ENCODE results near the gene DYNLT3.

Gene DYNLT3

DNA sequence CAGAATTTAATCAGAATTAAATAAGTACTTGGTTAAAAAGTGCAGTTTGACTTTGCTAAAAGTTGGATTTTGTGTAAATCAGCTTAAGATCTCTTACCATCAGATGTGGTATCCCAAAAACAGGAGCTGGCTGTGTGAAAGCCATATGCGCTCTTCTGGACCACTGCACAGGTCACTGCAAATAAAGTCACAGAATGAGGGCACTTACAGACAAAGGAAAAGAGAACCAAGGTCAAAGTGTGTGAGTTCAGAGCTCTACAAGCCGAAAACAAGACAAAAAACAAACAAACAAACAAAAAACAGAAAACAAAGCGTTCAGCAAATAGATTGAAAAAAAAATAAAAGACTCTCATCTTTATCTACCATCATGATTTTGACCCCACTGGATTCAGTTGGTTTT is 6.4 kb downstream of the DYNLT3 start:
- no peak for FAIRE-seq

DNA sequence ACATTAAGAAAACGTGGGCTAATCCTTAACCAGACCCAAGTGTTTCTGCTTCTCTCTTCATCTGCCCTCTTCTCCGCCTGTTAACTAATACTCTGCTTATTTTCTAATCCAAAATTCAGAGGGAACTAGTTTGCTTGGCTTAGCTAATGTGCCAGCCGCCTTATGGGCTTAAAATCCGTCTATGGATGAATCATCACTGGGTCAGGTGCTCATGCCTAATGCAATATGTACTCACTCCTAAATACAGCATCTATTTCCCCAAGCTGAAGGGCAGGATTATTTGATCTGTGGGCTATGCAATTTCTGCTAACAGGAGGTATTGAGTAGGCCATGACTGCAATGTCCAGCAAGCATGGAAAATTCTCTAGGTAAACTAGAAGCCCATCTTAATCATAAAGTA is 12.4 kb downstream of the DYNLT3 start:
- FAIRE-seq, result no peak

DNA sequence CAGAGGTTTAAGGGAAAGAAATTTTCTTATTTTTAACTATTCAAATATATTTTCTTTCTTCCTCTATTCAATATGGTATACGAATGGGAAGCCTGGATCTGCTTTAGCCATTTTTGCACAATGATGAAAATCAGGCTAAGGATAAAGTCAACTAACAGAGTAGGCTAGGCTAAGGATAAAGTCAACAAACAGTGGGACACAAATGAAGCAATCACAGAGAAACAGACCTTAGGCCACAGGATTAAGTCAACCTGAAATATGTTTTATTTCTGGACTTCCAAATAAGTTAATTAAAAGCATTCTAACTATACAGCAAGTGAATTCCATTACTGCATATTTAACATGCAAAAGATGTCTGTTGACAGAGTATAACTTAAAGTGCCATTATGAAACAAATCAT is 17.0 kb downstream of the DYNLT3 start:
- no peak for FAIRE-seq

DNA sequence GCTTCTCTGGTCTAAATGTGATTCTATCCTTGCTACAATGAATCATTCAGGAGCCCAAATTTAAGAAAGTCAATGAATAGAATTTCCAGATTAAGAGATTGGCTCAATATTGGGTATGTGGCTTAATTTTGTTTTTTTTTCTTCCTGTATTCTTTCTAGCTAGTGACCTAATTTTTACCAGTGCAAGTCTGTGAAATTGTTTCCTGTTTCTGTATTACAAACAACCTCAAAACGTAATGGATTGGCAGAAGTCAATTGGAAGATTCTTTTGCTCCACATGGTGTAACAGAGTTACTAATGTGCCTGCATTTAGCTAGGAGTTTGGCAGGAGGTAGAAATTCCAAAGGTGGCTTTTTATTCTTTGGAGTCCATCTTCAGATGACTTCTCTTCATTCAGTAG is 17.6 kb downstream of the DYNLT3 start:
- FAIRE-seq, result no peak

DNA sequence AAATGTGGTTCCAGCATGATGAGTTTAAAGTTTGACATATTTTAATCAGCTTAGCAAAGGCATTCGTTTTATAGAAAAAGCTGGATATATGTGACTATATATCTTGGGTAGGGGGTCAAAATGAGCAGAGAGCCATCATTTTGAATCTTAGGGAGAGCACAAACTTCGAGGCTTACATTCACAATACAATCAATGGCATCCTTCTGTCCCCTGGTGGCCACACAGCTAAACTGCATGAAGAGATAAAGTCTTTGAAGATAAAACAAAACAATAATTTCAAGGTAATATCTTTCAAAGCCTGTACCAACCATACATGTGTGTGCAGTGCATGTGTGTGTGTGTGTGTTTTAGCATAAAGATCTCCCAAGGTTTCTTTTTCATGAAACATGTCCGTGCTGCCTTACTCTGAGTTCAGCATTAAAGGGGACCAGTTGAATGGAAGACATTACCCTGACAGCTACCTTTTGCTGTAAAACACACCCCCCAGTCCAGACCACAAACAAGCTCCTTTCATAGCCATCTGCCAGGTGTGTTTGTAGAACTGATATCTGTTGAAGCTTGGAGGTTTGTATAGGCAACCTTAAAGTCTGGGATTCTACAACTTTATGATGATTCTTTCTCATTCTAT is 22.0 kb downstream of the DYNLT3 start:
- no peak for FAIRE-seq

DNA sequence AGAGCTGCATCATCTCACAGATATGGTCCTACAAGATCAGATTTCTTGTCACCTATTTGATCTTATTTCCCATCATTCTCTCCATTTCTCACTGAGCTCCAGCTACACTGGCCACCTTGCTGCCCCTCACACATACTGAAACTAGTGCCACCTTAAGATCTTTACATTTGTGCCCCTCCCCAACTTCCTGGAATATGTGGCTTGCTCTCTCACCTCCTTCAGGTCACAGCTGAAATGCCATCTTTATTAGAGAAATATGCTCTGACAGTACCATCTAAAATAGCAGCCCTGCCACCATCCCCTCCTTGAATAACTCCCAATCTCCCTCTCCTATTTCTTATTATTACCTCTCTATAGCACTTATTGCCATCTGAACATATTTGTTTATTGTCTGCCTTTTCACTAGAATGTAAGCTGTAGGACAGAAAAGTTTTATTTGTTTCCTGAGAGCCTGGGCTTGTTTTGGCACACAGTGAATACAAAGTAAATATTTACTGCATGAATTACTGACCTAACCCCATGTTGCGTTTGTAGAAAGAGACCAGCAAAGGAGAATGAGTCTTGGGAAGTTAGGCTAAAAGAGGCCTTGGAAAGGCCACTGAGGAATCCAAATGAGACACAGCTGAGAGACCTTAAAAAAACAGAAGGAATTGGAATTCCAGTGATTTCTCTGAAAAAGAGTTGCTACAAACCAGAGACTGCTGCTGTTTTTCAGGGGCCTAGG is 22.7 kb downstream of the DYNLT3 start:
- no peak for FAIRE-seq

DNA sequence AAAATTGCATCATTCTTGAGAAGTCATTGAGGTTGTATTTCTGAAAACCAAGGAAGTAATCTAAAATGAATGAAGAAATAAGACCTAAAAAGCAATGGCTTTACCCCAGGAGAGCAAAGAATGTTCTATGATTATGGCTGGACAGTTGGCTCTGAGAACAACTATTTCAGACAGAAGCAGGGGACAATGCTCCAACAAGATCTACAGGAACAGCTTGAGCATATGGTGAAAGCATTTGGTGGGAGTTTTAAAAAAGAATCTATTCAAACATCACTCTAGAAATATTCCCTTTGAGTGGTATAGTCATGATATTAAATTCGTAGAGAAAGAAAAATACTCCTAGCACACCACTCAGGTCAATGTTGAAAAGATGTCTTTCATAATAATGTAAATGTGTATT is 26.7 kb downstream of the DYNLT3 start:
- FAIRE-seq, result no peak

DNA sequence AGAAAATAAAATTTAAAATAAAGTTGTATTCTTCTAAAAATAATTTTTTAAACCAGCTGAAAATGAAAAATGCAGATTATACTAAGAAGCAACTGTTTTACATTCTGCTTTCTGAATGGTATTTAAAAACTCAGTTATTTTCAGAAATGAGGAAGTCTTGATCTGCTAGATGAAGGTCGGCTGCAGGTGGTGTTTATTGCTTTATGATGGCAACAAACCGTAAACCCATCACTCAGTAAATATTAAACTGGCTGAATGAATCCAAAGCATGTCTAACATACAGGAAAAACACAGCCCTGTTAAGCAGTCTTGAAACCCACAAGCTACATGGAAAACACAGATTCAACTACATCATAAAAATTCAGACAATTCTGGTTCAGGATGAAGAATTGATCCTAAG is 29.3 kb downstream of the DYNLT3 start:
- no peak for FAIRE-seq

DNA sequence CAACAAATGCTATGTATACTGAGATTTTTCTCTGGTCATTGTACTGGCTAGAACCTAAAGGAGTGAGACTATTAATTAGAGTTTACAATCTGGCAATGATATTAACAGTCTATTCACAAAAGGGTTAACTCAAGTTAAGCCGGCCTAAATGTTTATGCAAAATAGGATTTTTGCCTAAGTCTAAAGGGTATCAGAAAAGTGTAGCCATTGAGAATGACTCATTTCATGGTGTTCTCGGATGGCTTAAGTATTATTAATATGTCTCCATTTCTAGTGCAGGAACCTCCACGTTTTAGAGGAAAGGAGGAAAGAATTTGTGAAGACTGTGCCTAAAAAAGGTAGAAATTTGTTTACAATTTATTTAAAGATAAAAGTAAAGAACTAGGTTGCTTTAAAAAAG is 29.8 kb downstream of the DYNLT3 start:
- FAIRE-seq, result no peak

DNA sequence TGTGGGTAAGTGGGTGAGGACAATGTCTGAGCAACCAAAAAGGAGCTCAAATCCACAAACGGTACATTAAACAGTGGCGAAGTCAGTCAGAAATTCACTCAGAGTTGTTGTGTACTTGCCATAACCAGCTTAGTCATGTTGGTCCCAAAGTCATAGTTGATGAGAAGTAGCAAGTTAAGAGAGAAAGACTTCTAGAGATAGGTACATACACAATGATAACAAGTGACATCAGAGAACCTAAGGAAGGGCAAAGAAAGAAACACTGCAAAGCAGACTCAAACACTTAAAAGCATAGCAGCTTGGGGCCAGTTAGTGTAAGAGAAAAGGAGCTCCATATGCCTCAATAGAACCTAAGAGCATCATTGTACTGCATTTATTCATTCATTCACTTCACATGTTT is 30.2 kb downstream of the DYNLT3 start:
- no peak for FAIRE-seq

DNA sequence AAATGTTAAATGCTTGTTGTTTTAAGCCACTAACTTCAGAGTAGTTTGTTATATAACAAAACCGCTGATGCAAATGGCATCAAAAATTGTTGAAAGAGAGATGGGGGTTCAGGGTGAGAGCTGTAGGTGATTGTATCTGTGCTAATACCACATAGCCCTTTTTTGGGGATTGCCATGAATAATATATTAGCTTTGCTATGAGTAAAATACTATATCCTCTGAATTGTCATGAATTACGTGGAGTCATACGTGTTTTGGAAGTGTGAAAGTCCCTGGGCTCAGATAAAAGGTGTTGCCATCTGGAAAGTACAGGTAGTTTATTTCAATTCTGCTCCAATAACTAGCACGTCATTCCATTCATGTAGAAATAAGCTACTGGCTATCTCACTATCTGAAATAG is 30.6 kb downstream of the DYNLT3 start:
- no peak for FAIRE-seq

DNA sequence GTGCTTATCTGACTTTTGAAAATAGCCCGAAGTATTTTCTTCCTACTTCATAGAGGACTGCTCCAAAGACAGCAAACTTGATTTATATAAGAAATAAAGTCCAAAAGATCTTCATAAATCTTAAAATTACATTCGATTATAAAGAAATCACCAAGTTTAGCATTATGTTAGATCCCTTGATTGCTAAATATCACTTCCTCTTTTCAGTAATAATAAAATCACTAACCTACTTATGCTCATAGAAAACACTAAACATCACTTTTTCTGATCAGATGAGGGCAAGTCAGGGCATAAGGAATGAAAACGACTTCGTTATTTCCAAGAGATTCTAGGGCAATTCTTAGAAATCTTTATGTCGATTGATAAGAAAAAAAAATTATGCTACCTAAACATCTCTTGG is 32.0 kb downstream of the DYNLT3 start:
- FAIRE-seq, result no peak

DNA sequence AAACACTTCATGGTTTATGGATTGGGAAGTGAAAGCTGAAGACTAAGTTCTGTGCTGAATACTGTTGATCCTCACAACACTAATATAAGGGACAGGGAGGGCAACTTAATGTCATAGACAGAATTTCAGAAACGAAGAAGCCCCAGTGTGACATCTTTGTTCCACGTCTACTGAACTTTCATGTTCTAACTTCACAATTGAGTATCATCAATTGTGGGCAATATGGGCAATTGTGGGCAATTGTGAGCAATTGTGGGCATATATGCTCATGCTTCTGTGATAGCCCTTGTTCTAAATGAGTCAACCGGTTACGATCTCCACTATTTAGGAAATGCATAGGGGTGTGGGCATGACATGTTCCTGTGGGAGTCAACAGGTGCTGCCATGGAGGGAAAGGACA is 33.8 kb downstream of the DYNLT3 start:
- FAIRE-seq, result no peak

DNA sequence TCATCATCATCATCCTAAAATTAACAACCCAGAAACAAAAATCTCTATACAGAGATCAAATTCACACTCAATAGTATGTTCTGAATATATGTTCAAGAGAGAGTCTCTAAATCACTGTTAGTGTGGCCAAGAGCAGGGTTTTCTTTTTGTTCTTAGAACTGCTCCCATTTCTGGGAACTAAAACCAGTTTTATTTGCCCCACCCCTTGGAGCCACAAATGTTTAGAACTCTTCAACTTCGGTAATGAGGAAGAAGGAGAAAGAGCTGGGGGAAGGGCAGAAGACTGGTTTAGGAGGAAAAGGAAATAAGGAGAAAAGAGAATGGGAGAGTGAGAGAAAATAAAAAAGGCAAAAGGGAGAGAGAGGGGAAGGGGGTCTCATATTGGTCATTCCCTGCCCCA is 35.3 kb downstream of the DYNLT3 start:
- FAIRE-seq, result no peak

DNA sequence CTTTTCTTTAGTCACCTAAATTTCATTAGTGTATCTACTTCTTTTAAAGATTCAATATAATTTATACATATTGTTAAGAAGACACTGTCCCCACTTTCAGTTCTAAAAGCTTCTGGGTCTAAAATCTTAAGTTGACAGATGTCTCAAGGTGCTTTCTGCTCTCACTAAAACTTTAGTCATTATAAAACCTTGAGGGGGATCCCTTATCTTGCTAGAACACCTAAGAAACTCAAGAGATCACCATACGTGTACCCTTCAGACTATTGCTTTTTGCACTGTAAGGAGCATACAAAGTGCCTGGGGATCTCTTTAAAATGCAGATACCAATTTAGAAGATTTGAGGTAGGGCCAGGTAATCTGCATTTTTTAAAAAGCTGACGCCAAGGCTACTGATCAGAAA is 37.4 kb downstream of the DYNLT3 start:
- FAIRE-seq, result no peak

DNA sequence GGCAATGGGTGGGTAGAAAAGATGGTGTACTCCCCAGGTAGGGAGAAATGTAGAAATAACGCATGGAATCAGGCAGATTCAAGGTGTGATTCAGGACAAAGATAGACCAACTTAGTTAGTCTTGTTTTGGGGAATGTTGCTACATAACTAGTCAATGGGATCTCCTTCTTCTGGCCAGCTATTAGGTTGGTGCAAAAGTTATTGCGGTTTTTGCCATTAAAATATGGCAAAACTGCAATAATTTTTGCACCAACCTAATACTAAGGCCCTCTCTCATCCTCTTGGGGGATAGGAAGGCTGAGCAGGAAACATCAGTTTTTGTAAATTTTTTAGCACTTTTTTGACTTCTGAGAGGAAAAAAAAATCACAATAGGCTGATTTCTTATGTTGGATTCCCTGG is 44.3 kb downstream of the DYNLT3 start:
- no peak for FAIRE-seq

DNA sequence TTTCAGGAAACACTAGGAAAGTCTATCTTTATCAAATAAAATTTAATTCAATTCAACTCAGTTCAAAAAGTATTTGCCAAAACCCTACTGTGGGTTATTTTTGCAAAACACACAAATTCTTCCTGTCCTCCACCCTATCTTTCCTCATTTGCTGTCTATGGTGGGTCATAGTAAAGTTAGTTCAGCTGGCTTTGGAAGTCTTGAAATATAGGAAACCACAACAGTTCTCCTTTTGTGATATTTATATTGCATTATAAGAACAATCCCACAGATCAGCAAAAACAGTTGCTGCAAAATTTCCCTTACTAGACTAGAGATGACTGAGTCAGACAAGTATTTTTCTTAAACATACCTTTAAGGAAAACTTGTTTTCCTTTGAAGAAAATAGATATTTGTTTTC is 45.3 kb downstream of the DYNLT3 start:
- FAIRE-seq, result no peak

DNA sequence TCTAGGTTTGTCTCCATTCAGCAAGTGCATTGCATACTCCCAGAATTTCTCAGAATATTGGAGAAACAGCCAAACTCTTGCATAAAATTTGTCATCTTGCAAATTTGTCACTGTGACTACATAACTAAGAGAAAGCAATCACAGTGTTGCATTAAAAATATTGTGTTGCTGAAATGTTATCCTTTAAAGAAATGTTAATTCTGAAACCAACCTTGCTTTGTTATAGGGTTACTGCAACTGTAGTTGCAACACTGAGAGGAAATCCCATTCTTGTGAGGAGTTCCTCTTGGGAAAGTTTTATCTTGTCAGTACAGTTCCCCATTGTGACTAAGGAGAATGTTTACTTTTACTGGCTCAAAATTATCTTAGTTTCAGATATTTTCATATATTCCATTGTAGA is 46.7 kb downstream of the DYNLT3 start:
- no peak for FAIRE-seq

DNA sequence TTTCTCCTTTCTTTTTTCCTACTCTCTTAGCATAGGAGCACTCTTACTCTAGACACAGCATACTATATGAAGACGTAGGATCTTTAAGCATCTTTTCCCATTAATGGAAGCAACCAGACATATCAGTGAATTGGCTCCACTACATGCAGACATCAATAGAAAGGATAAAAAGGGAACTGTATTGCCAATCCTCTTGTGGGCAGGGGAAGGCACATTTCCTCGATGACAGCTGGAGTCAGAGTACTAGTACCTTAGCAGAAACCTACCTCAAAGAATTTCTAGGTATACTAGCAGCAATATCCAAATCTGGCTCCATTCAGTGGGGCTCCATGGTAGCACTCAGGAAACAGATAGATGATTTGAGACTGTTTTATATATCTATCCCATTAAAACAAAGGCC is 47.4 kb downstream of the DYNLT3 start:
- no peak for FAIRE-seq

DNA sequence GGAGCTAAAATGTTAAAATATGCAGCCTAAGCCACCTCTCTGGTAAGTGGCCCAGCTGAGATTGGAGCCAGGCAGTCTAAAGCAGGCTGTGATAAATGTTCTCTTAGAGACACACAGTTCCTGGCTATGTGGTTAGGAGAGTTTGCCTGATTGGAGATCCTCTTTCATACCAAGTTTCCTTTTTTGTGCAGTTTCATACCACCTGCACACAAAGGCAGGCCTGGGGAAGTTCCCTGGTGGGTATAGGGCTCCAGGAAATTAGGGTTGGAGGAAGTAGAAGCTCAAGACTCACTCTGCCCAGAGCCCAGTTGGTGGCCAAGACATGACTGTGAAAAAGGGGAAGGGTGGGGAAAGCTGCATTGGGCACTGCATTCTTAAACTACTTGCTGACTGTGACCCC is 50.6 kb downstream of the DYNLT3 start:
- no peak for FAIRE-seq

DNA sequence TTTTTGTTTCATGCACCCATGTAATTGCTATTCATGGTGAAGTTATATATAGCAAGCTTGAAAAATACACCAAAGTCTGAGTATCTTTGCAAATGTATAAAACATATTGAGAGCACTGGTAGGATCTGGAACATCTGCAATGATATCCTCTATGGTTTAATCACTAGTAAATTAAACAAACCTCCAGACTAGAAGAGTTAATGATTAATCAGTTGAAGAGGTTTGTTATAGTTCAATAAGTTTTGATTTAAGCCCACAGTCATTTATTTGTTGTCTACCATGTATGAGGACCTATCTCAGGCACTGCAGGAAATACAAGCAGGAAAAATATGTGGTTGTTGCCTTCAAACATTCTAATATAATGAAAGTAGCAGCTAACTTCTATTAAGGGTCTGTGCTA is 51.1 kb downstream of the DYNLT3 start:
- no peak for FAIRE-seq
